NCI-H146 (cell line): Measurements from ENCODE around the gene SPDYE6.
"Not testable (repeated sequence)": the region's sequence is repeated elsewhere in the genome, so short reads cannot be mapped to it uniquely, and the experiment has no call there.

Experiments
- DNase-seq: peaks from one replicate; lab custom pipeline; 2025; lab: John Stamatoyannopoulos, UW

Gene SPDYE6, protein sequence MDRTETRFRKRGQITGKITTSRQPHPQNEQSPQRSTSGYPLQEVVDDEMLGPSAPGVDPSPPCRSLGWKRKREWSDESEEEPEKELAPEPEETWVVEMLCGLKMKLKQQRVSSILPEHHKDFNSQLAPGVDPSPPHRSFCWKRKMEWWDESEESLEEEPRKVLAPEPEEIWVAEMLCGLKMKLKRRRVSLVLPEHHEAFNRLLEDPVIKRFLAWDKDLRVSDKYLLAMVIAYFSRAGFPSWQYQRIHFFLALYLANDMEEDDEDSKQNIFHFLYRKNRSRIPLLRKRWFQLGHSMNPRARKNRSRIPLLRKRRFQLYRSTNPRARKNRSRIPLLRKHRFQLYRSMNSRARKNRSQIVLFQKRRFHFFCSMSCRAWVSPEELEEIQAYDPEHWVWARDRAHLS

DNA sequence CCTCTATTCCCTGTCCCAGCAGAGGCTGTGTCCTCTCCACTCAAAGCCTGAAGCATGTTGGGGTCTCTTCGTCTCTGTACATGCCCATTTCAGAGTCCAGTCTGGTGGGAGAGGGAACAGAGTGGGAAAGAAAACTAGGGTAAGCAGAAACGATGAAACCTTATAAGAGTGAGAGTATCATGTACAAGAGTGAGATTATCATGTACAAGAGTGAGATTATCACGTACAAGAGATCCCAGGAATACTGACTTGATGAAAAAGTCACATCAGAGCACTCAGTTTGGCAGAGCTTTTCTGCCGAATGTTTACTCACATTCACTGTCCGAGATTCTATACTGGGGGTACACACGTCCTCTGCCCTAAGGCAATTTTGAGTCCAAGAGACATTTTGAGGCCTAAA lies at the start of gene SPDYE6:
Gene SPDYE6, minus strand, starts transcription at position 101 of the 400 bp plus-strand sequence. CDS start 421 bp downstream, outside the sequence.
- DNase-seq = not testable (repeated sequence)

DNA sequence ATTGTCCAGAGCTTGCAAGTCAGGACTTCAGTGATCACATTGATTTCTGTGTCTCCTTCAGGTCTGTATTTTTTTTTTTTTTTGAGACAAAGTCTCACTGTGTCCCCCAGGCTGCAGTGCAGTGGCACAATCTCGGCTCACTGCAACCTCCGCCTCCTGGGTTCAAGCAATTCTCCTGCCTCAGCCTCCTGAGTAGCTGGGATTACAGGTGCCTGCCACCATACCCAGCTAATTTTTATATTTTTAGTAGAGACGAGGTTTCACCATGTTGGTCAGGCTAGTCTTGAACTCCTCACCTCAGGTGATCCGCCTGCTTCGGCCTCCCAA lies 48.6 kb upstream of the SPDYE6 start:
- DNase-seq = not testable (repeated sequence)

DNA sequence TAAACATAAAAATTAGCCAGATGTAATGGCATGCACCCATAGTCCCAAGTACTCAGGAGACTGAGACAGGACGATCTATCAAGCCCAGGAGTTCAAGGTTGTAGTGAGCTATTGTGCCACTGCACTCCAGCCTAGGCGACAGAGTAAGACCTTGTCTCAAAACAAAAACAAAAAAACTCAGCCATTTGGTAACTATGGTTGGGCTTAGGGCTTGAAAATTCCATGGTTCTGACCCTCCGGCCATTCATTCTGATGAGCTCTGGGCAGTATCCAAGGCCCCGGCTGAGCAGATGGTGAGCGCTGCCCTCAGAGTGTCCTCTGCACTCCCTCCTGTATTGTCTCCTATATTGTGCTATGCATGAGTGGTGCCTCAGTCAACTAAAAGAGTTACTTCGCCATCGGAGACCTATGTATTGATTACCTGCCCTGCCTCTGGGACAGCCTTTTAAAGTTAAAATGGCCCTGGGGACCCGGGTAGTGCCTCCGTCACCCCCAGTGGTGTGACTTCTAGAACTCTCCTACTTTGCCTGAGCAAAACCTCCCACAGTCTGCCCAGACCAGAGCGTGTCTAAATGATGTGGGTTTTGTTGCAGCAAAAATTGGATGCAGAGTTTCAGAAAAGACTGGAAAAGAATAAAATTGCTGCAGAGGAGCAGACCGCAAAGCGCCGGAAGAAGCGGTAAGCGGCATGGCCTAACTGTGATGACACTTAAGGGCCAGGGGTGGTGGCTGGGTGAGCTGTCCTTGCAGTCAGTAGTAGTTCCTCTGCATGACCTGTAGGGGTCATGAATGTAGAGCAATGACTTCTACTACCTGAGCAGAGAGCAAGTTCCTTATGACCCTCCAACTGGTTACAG lies 48.0 kb upstream of the SPDYE6 start:
- peak; percentile 53 for DNase-seq

DNA sequence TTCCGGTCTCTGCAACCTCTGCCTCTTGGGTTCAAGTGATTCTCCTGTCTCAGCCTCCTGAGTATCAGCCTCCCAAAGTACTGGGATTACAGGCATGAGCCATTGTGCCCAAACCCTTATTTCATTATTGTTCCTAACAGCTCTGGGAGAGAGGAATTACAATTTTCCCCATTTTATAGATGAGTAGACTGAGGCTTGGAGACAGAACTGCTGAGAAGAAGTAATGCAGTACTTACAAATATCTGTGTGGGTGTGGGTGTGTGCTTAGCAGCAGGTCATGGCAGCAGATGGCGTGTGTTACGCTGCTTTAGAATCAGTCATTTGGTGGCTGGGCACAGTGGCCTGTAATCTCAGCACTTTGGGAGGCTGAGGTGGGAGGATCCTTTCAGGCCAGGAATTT lies 47.3 kb upstream of the SPDYE6 start:
- DNase-seq = no peak

DNA sequence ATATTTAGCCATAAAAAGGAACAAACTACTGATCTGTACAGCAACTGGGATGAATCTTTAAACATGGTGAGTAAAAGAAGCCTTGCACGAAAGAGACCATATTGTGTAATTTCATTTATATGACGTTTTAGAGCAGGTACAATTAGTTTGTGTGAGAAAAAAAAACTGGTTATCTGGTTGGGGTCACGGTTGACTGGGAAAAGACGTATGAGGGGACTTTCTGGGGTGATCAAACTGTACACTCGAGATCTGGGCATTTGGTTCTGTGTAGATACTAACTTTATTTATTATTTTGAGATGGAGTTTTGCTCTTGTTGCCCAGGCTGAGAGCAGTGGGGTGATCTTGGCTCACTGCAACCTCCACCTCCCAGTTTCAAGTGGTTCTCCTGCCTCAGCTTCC lies 44.1 kb upstream of the SPDYE6 start:
- DNase-seq = no peak

DNA sequence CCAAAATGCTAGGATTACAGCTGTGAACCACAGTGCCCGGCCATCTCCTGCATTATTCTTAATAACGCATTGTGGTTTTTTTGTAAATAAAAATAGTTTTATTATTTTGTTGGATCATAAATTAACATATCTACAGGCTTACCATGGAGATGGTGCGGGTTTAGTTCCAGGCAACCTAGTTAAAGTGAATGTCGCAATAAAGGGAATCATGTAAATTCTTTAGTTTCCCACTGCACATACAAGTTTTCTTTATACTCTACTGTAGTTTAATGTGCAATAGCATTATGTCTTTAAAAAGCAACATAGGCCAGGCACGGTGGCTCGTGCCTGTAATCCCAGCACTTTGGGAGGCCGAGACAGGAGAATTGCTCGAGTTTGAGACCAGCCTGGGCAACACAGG lies 42.3 kb upstream of the SPDYE6 start:
- no peak for DNase-seq

DNA sequence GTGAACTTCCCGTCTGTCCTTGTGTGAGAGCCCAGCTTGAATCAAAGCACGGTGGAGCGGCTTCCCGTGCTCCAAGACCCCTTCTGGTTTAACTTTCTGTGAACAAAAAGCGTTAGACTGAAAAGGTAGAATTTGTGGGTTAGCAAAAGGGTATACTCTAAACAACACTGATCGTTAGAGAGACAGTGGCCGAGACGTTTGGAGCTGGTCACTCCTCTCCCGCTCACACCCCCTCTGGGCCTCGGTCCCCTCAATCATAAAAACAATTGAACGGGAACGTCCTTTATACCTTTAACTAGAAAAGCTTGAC lies 40.4 kb upstream of the SPDYE6 start:
- no peak for DNase-seq

DNA sequence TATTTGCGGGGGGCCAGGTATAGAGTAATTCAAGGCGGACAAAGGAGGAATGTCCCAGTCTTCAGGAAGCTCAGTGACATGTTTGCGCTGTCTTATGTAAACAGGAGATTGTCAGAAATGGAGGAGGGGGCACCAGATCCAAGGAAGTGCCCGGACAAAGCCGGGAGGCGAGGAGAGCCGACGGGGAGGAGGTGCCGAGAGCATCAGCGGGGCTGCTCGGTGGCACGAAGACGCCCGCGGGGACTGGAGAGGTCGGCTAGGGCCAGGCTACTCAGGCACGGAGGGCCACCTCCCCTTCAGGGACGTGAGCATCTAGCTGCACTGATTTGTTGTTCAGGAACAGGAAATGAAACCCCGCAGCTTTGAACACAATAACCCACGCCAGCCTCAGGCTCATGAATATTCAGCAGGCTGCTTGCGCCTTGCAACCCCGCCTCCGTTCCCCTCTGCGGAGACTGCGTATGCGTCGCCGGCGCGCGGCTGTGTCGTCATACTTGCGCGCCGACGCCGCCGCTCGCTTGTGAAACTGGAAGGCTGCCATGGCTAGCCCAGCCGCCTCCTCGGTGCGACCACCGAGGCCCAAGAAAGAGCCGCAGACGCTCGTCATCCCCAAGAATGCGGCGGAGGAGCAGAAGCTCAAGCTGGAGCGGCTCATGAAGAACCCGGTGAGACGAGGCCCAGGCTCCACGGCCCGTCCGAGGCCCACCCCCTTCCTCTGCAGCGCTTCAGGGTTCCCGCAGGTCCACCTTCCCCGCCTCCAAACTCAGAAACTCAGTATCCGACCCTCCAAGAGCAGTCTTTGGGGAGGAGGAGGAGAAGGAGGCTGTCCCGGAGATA lies 39.8 kb upstream of the SPDYE6 start, which contains the start of gene PRKRIP1:
Gene PRKRIP1, plus strand, starts transcription at position 491 of the 837 bp plus-strand sequence. Its CDS starts 49 bp downstream, at position 540.
- DNase-seq = peak; percentile 93

DNA sequence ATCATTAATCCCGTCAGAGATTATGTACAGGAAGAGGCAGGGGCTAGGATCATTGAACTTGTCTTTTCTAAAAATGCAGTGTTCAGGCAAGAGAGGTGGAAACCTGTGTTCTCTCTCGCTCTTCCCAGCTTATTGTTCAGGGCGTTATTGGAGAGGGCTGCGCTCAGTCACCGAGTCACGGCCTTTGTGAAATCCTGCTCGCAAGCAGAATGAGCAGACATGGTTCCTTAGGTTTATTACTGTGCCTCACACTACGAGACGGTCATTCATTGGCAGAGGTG lies 39.3 kb upstream of the SPDYE6 start:
- DNase-seq = no peak

DNA sequence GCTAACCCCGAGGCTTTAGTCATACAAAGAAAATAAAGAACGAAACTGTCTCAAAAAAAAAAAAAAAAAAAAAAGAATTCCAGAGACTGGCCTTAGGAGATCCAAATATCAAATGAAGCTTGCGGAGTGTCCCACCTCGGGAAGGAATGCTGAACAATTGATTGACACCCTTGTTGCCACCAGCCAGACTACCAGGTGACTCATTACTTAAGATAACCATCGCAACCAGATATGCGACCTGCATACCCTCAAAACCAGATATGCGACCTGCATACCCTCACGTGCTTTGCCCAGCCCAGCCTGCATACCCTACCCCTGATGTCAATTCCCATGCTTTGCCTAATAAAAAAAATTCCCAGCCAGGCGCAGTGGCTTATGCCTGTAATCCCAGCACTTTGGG lies 37.2 kb upstream of the SPDYE6 start:
- no peak for DNase-seq

DNA sequence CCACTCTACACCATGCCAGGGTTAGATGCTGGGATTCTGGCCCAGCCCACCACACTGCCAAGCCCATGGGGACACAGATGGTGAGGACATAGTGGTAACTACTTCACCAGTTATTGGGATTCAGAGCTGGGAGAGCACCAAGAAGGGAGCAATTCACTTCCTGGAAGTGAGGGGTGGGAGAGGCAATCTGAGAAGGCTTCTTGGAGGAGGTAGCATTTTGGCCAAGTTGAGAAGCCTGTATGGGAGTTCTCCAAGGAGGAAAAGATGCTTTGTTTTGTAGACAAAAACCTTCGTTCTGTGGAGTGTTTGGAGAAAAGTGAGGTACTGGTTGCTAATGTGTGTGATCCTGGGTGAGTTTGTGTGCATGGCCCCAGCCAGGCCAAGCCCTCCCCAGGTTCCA lies 36.1 kb upstream of the SPDYE6 start:
- no peak for DNase-seq

DNA sequence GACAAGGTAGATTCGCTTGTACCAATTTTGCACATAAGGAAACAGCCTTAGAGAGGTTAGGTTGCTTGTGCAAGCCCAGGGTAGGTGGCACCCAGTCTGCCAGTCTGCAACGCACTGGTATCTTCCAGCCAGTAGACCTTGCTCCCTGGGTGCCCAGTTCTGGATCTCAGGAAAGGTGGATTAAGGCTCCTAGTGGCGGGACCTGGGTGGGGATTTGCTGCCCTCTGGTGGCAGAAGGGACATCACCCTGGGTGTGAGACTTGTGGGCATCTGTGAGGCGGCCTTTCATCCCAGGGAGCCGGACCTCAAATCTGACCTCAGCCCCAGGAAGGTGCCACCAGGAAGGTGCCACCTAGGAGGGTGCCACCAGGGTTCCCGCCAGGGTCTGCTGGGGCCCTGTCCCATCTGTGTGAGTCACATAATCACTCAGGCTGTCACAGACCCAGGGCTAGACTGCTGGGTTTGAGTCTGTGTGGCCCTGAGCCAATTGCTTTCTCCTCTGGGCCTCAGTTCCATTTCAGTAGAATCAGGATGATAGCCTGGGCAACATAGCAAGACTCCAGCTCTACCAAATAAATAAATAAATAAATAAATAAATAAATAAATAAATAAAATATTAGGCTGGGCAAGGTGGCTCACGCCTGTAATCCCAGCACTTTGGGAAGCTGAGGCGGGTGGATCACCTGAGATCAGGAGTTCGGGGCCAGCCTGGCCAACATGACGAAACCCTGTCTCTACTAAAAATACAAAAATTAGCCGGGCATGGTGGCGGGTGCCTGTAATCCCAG lies 34.6 kb upstream of the SPDYE6 start:
- peak; percentile 67 for DNase-seq

DNA sequence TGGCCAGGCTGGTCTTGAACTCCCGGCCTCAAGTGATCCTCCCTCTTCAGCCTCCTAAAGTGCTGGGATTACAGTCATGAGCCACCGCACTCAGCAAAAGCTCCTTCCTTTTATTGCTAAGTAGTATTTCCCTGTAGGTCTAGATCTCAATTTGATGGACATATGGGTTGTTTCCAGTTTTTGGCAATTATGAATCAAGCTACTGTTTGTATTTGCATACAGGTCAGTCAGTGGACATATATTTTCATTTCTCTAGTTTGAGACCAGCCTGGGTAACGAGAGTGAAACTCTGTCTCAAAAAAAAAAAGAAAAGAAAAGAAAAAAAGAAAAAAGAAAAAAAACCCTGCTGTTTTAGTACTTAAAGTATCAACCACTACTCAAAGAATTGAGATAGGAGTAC lies 33.6 kb upstream of the SPDYE6 start:
- no peak for DNase-seq

DNA sequence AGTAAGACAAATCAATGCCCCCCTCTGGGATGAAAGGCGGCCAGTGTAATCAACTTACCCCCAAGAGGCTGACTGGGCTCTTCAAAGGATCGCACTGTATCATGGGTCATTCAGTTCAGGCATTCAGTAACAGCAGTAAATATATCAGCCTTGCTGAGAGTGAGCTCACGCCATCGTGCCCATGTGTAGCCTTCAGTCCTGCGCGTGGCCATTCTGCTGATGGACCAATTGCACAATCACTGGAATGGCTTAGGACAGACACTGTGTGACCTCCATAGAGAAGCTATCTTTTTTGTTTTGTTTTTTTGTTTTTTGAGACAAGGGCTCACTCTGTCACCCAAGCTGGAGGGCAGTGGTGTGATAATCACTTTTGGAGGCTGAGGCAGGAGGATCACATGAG lies 30.8 kb upstream of the SPDYE6 start:
- DNase-seq = no peak

DNA sequence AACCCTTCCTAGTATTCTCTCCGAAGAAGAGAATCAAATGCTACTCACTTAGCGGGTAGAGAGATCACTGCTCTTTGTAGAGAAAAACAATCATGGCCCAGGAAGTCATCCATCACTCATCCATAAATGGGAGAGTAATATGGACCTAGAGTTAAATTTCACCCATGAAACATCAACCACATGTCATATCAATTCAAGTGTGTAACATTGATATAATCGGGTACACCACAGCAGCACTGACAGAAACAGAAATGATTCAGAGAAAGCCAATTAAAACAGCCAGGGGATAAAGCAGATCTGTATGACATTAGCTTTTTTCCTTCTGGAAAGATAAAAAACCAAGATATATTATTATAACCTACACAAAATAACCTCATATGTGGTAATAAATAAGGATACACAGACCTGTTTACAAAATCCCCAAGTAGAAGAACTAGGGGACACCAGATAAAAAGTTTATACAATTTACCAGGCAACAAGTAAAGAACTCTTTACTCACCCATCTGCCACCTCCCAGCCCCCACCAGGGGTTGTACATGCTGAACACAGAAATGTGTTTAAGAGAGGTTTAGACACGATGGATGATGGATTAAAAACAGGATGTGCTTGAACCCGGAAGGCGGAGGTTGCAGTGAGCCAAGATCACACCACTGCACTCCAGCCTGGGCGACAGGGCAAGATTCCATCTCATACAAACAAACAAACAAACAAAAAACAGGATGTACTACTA lies 25.6 kb upstream of the SPDYE6 start:
- not testable (repeated sequence) for DNase-seq

DNA sequence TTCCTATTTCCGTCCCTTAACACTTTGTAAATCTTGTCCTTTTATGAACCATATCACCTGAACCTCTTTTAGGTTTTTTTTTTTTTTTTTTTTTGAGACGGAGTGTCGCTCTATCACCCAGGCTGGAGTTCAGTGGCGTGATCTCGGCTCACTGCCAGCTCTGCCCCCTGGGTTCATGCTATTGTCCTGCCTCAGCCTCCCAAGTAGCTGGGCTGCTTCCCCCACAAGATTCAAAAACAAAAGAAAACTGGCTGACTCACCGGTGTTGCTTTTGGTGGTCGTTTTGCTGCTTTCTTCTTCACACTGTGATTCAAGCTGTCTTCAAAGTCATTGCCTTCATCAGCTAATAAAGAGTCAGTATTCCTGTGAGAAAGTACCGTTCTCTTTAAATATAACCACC lies 24.6 kb upstream of the SPDYE6 start:
- not testable (repeated sequence) for DNase-seq

DNA sequence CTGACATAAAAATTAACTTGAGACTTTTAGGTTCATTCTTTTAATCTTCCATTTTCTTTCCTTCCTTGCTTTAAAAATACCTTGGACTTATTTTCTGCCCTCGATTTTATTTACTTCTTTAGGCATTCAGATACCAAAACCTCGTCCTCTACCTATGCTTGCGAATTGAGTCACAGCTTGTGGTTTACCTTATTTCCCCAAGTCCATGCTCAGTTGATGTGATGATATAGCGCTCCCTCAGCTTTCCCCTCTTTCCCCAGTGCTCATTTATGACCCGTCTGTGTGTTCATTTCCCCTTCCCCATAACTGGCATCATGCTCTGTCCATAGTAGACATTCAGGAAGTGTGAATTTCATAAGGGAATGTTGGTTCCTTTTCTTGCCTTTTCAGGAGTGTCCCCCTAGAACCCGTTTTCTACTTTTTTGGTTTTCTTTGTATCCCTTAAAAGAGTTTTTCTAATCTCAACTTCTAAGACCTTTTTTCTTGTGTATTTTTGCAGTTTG lies 20.8 kb upstream of the SPDYE6 start:
- no peak for DNase-seq

DNA sequence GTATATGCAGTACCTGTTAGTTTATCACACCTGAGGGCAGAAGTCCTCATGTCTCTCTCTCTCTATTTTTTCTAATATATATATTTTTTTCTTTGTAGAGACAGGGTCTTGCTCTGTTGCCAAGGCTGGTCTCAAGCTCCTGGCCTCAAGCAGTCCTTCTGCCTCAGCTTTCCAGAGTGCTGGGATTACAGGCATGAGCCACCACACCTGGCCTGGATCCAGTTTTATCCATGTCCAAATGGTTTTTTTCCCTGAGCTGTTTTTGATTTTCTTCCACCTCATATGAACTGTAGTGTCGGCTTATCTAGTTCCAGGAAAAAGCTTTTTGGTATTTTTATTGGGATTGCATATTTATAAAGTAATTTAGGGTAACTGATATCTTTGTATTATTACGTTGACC lies 16.6 kb upstream of the SPDYE6 start:
- DNase-seq = not testable (repeated sequence)

DNA sequence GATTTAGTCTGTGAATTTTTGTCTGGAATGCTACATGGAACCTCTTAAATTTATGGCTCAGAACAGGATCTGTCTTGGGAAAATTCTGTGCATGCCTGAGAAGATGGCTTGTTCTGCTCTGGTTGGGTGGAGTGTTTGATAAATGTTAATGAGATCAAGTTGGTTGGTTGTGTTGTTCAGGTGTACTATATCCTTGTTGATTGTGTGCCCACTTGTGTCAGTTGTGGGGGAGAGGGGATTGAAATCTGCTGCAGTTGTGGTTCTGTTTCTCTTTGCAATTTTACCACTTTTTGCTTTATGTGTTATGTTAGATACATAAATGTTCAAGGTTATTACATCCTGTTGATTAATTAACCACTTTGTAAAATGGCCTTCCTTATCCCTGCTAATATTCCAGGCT lies 13.8 kb upstream of the SPDYE6 start:
- not testable (repeated sequence) for DNase-seq

DNA sequence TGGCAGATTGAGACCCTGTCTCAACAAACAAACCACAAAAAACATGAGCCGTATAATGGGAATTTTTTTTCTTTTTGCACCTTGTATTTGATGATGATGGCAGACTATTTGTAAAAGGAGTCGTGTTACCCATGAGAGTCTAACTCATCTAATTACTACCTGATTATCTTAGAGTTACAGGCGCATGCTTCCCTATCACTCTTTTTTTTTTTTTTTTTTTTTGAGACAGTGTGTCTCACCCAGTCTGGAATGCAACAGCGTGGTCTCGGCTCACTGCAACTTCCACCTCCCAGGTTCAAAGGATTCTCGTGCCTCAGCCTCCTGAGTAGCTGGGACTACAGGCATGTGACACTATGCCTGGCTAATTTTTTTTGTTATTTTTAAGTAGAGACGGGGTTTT lies 9.1 kb upstream of the SPDYE6 start:
- DNase-seq = not testable (repeated sequence)

DNA sequence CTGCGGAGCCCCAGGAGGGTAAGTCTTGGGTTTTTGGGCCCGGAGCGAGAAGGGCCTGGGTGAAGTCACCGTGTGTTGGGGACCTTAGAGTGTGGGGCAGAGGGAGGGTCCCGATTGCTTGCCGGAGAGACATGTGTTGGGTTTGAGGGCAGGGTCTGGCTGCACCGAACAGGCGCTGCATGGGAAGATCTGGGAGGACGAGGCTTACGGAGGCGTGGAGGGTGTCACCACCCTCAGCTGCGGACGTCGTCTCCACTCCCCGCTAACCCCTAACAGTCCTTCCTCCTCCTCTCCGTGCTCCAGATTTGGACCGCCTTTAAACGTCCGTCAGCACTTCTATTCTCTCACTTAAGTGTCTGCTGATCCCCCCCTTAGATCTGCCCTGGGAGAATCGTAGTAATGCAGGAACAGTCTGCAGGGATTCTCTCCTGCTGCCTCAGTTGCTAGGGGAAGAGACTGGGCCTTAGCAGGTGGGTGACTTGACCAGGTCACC lies 8.2 kb upstream of the SPDYE6 start:
- not testable (repeated sequence) for DNase-seq
